Measurements from ENCODE around the gene ALPK3. TPM values are rescaled to one million over a fixed set of nuclear protein-coding genes. Genes with fewer than 3 reads are reported as not detected.
"Not testable (repeated sequence)": the region's sequence is repeated elsewhere in the genome, so short reads cannot be mapped to it uniquely, and the experiment has no call there.

ALPK3 gene
- total RNA-seq, 4 donors from 2014 or later: 131 to 406 (median 305) TPM

DNA sequence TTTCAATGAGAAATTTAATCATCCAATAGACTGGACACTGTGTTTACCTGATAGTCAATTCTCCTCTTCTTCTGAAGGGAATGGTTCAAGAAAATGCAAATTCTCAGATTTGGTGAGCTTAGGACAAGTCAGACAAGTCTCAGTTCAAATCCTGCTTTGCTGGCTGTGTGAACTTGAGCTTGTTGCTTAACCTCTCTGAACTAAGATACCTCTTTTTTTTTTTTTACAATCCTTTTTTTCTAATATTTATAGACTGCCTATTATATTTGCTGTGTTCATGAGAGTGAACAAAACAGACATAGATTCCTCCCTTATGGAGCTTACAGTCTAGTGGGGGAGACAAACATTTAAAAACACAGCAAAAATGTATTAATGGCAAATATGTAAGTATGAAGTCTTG, 59.1 kb downstream of the ALPK3 start:
- no peak overlapping the region for H3K27ac ChIP-seq
- no peak overlapping the region for H3K4me3 ChIP-seq
- no peaks in the 10 kb centered on the region for H3K9me3 ChIP-seq
- H3K36me3 ChIP-seq: no peaks in the 10 kb centered on the region
- peaks cover 13 to 40% of the 10 kb centered on the region in 2 donors for H3K4me1 ChIP-seq
- no peaks in the 10 kb centered on the region for H3K27me3 ChIP-seq
- DNase-seq (no peak), ATAC-seq (no peak)
- in situ Hi-C loops (cut with MboI; ENCODE audit: low sequenced_read_pairs in 4 of 4): loop anchor here in 2 of 4 donors (5.0 to 10.0 kb wide), 2 partner anchors 49 kb away; no protein-coding TSS in a partner anchor
- TF ChIP-seq POLR2A (IDR thresholded peaks at IDR 0.05): no peak
- TF ChIP-seq, protein P1, sequence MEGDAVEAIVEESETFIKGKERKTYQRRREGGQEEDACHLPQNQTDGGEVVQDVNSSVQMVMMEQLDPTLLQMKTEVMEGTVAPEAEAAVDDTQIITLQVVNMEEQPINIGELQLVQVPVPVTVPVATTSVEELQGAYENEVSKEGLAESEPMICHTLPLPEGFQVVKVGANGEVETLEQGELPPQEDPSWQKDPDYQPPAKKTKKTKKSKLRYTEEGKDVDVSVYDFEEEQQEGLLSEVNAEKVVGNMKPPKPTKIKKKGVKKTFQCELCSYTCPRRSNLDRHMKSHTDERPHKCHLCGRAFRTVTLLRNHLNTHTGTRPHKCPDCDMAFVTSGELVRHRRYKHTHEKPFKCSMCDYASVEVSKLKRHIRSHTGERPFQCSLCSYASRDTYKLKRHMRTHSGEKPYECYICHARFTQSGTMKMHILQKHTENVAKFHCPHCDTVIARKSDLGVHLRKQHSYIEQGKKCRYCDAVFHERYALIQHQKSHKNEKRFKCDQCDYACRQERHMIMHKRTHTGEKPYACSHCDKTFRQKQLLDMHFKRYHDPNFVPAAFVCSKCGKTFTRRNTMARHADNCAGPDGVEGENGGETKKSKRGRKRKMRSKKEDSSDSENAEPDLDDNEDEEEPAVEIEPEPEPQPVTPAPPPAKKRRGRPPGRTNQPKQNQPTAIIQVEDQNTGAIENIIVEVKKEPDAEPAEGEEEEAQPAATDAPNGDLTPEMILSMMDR (IDR thresholded peaks at IDR 0.05 in 4 of 5, conservative IDR thresholded peaks at IDR 0.05 in 1 of 5): no peak
- intact Hi-C loops (cut with DNase I; ENCODE audit: low total_unique reads): loop anchor here (5.0 kb wide), 1 partner anchor 51 kb away; no protein-coding TSS in a partner anchor

DNA sequence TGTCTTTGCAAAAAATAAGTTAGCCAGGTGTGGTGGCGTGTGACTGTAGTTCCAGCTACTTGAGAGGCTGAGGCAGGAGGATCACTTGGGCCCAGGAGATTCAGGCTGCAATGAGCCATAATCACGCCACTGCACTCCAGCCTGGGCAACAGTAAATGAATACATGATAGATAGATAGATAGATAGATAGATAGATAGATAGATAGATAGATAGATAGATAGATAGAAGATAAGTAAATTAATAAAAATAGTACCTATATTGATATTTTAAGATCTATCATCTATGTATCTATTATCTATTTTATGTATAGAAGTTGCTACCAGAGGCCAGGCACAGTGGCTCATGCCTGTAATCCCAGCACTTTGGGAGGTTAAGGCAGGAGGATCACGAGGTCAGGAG, 60.5 kb downstream of the ALPK3 start:
- intact Hi-C loops (cut with DNase I; ENCODE audit: low total_unique reads) (loop anchor here (5.0 kb wide), 1 partner anchor 50 kb away; no protein-coding TSS in a partner anchor), in situ Hi-C loops (cut with MboI; ENCODE audit: low sequenced_read_pairs in 4 of 4) (loop anchor here in 2 of 4 donors (5.0 to 10.0 kb wide), 2 partner anchors 47 to 50 kb away; no protein-coding TSS in a partner anchor)
- H3K4me1 ChIP-seq: peaks cover 5 to 27% of the 10 kb centered on the region in 2 donors
- H3K4me3 ChIP-seq, H3K36me3 ChIP-seq, DNase-seq, ATAC-seq, H3K9me3 ChIP-seq, H3K27me3 ChIP-seq, H3K27ac ChIP-seq: not testable (repeated sequence)

DNA sequence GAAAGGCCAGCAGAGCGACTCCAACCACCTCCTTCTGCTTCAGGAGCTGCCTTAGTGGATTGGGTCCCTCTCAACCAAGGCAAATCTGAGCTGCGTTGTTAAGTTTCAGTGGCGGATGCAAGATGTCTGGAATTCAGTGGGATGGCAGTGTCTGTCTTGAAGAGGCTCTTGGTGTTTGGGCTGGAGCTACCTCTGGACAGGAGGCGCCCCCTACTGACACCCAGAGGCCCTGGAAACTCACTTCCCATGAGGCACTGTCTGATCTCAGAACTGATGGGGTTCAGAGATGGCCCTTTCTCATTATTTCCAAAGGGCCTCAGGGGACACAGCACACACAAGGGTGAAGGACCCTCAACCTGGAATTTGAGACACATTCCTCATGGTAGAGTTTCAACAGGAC, 61.3 kb downstream of the ALPK3 start:
- Histone ChIP-seq H3K36me3 (no peaks in the 10 kb centered on the region), H3K4me3 (no peak overlapping the region), H3K9me3 (no peaks in the 10 kb centered on the region), H3K4me1 (peaks cover 5 to 19% of the 10 kb centered on the region in 2 donors), H3K27ac (peak overlapping the region in 1 of 4 donors; percentile 30), H3K27me3 (no peaks in the 10 kb centered on the region)
- ATAC-seq: peak; percentile 27 to 65
- in situ Hi-C loops (cut with MboI; ENCODE audit: low sequenced_read_pairs in 4 of 4): loop anchor here in 2 of 4 donors (5.0 to 10.0 kb wide), 2 partner anchors 46 to 51 kb away; no protein-coding TSS in a partner anchor
- no peak for TF ChIP-seq POLR2A (IDR thresholded peaks at IDR 0.05)
- TF ChIP-seq, protein P1 (IDR thresholded peaks at IDR 0.05 in 4 of 5, conservative IDR thresholded peaks at IDR 0.05 in 1 of 5): peak; percentile 58 to 79 (median 74)
- DNase-seq: peak; percentile 56 to 74
- intact Hi-C loops (cut with DNase I; ENCODE audit: low total_unique reads): loop anchor here (5.0 kb wide), 1 partner anchor 49 kb away; no protein-coding TSS in a partner anchor

DNA sequence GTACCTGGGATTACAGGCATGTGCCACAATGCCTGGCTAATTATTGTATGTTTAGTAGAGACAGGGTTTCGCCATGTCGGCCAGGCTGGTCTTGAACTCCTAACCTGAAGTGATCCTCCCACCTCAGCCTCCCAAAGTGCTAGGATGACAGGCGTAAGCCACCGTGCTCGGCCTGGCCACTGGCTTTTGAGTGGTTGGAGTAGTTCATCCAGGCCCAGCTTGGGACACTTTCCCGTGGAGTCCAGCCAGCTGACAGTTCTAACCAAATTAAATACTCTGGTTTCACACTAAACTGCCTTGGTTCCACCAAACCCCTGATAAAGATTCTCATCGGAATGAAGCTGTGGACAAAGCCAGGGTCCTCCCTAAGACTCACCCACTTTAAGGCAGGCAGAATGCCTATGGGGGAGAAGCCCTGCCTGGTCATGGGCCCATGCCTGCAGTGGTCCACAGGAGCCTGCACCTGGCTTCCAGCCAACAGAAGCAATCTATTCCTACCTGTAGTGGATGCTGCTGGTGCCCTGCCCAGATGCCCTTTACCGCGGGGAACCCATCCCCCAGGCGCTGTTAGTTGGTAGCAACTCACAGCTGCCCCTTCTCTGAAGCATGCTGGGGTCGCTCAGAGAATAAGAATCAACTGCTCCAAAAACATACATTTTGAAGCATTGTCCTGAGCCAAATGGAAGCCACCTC, 62.1 kb downstream of the ALPK3 start:
- Histone ChIP-seq H3K27me3 (no peaks in the 10 kb centered on the region), H3K4me1 (peaks cover 3 to 14% of the 10 kb centered on the region in 2 donors), H3K4me3 (no peak overlapping the region), H3K9me3 (no peaks in the 10 kb centered on the region), H3K36me3 (no peaks in the 10 kb centered on the region), H3K27ac (no peak overlapping the region)
- intact Hi-C loops (cut with DNase I; ENCODE audit: low total_unique reads) (loop anchor here (5.0 kb wide), 1 partner anchor 48 kb away; no protein-coding TSS in a partner anchor), in situ Hi-C loops (cut with MboI; ENCODE audit: low sequenced_read_pairs in 4 of 4) (loop anchor here in 2 of 4 donors (5.0 to 10.0 kb wide), 2 partner anchors 46 to 52 kb away; no protein-coding TSS in a partner anchor)
- no peak for ATAC-seq
- TF ChIP-seq POLR2A (IDR thresholded peaks at IDR 0.05): no peak
- TF ChIP-seq, protein P1 (IDR thresholded peaks at IDR 0.05 in 4 of 5, conservative IDR thresholded peaks at IDR 0.05 in 1 of 5): no peak
- DNase-seq: no peak

DNA sequence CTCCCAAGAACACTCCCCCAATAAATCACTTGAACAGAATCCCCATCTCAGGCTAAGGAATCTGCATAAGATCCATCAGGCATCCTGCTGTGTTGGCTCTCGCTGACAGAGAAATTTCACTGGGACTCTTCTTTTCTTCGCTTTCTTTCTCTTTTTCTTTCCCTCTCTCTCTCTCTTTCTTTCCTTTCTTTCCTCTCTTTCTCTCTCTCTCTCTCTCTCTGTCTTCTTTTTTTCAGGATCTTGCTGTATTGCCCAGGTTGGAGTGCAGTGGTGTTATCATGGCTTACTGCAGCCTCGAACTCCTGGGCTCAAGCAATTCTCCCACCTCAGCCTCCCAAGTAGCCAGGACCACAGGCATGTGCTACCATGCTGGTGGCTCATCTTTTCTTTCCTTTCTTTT, 62.9 kb downstream of the ALPK3 start:
- Histone ChIP-seq H3K4me1 (peaks cover 0 to 13% of the 10 kb centered on the region in 2 donors), H3K4me3 (no peak overlapping the region), H3K27ac (no peak overlapping the region), H3K36me3 (no peaks in the 10 kb centered on the region), H3K27me3 (no peaks in the 10 kb centered on the region), H3K9me3 (no peaks in the 10 kb centered on the region)
- in situ Hi-C loops (cut with MboI; ENCODE audit: low sequenced_read_pairs in 4 of 4) (no loop called here), intact Hi-C loops (cut with DNase I; ENCODE audit: low total_unique reads) (no loop called here)
- DNase-seq: no peak
- TF ChIP-seq POLR2A (IDR thresholded peaks at IDR 0.05): no peak
- TF ChIP-seq, protein P1 (IDR thresholded peaks at IDR 0.05 in 4 of 5, conservative IDR thresholded peaks at IDR 0.05 in 1 of 5): no peak
- no peak for ATAC-seq
